Erythroblast (primary cell): ENCODE data around the gene SPATA46.

Source experiments
- DNase-seq, 2 experiments: peaks; one replicate each; lab custom pipeline; 2025; lab: John Stamatoyannopoulos, UW
- GATA1 ChIP-seq: IDR thresholded peaks from 2 replicates; pipeline ENCODE4 v1.6.1; 2011; ENCODE audit warnings: low read depth, mild to moderate bottlenecking, control low read depth, low read length, moderate library complexity
- POLR2A ChIP-seq: IDR thresholded peaks from 2 replicates; pipeline ENCODE4 v1.6.1; 2011; ENCODE audit warnings: mild to moderate bottlenecking, low read length

The SPATA46 gene

GRCh38 chr1:162388083-162388594 lies 11.5 kb upstream of the SPATA46 start:
- no peak for DNase-seq
- TF ChIP-seq GATA1 (no peak), POLR2A (no peak)

- TF ChIP-seq GATA1 = no peak
- TF ChIP-seq POLR2A = no peak
- no peak for DNase-seq
These were observed 10.8 kb upstream of the SPATA46 start for GRCh38 chr1:162387226-162388082.

- TF ChIP-seq POLR2A (no peak), GATA1 (no peak)
- DNase-seq = no peak
These were observed 9.9 kb upstream of the SPATA46 start for GRCh38 chr1:162386292-162387225.

GRCh38 chr1:162385702-162386101 lies 9.0 kb upstream of the SPATA46 start:
- DNase-seq = no peak
- TF ChIP-seq GATA1 = no peak
- TF ChIP-seq POLR2A = no peak

GRCh38 chr1:162385280-162385623 lies 8.6 kb upstream of the SPATA46 start:
- DNase-seq = no peak
- TF ChIP-seq GATA1 = no peak
- TF ChIP-seq POLR2A = no peak

GRCh38 chr1:162384601-162385279 lies 8.1 kb upstream of the SPATA46 start:
- TF ChIP-seq POLR2A (no peak), GATA1 (no peak)

GRCh38 chr1:162384116-162384515 lies 7.5 kb upstream of the SPATA46 start:
- no peak for TF ChIP-seq POLR2A
- TF ChIP-seq GATA1 = no peak
- DNase-seq = no peak

More at GRCh38 chr1:162384601-162385279, 8.1 kb upstream of the SPATA46 start:
- DNase-seq = no peak

GRCh38 chr1:162383516-162383915 lies 6.9 kb upstream of the SPATA46 start:
- TF ChIP-seq GATA1 (no peak), POLR2A (no peak)
- DNase-seq = no peak

GRCh38 chr1:162383091-162383490 lies 6.4 kb upstream of the SPATA46 start:
- DNase-seq = no peak
- no peak for TF ChIP-seq POLR2A
- no peak for TF ChIP-seq GATA1

GRCh38 chr1:162381941-162382750 lies 5.5 kb upstream of the SPATA46 start:
- TF ChIP-seq POLR2A (no peak), GATA1 (no peak)
- DNase-seq = no peak

GRCh38 chr1:162381383-162381782 lies 4.7 kb upstream of the SPATA46 start, which contains the start of gene C1orf226:
TSS of gene C1orf226 (plus strand) at chr1:162381728. CDS start at chr1:162381902, 174 bp downstream.
- DNase-seq = no peak
- TF ChIP-seq POLR2A (no peak), GATA1 (no peak)
